ENCODE measurements around the gene CHAF1A. TPM values are rescaled to one million over a fixed set of nuclear protein-coding genes. Genes with fewer than 3 reads are reported as not detected.

The CHAF1A gene
- total RNA-seq, 4 donors from 2014 or later = 8.5 to 28.9 (median 11.1) TPM

DNA sequence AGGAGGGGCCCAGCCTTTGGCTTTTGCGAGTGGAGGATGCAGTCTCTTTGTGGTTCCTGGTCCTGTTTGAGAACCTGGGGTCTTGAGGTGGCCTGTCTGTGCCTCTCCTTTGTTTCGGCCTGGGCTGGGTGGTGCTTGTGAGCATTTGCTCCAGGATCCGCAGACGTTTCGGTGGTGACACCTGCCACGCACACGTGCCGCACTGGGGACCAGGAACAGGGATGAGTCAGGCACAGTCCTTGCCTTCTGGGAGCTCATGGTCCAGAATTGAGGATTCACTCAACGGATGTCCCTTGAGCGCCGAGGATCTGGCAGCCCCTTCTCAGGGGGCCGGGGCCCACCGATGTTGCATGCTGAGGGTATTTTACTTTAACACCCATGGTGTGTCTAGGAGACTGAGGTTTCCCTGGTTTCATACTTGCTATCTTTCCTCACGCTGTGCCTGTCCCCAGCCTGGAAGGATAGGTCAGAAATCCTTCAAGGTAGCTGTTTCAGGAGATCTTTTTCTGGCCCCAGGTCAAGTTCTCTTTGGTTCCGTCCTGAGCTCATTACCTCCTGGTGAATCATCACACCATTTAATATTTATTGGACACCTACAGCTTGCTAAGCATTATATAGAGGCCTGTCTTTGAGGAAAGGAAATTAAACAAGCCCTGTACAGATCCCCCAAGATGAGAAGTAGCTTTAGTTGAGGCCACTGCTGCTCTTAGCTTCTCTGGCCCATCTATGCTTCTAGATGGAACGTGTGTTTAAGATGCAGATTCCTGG is 74.8 kb downstream of the CHAF1A start:
- intact Hi-C loops (cut with DNase I; ENCODE audit: low total_unique reads) (no loop called here), in situ Hi-C loops (cut with MboI; ENCODE audit: low pct_ligation_motif_present in 1 of 4, low pct_unique_long_range_greater_than_20kb in 1 of 4, low sequenced_read_pairs in 3 of 4) (no loop called here)
- WGBS, 2 donors (ENCODE audit: low coverage in 1 of 2) = 80 to 89% methylated on average over 1 to 16 of the region's 16 CpGs
- Histone ChIP-seq H3K4me1 (peaks cover 7 to 24% (median 22%) of the 10 kb centered on the region in 4 donors), H3K27ac (no peak overlapping the region), H3K9me3 (no peaks in the 10 kb centered on the region), H3K27me3 (no peaks in the 10 kb centered on the region), H3K4me3 (no peak overlapping the region), H3K36me3 (peaks cover 0 to 3% (median 0%) of the 10 kb centered on the region in 4 donors)
- TF ChIP-seq POLR2AphosphoS5 (IDR thresholded peaks at IDR 0.05) = no peak
- TF ChIP-seq CTCF (IDR thresholded peaks at IDR 0.05) = no peak
- TF ChIP-seq POLR2A (IDR thresholded peaks at IDR 0.05) = no peak
- no peak for TF ChIP-seq EP300 (IDR thresholded peaks at IDR 0.05; ENCODE audit: low read depth)
- no peak for DNase-seq

DNA sequence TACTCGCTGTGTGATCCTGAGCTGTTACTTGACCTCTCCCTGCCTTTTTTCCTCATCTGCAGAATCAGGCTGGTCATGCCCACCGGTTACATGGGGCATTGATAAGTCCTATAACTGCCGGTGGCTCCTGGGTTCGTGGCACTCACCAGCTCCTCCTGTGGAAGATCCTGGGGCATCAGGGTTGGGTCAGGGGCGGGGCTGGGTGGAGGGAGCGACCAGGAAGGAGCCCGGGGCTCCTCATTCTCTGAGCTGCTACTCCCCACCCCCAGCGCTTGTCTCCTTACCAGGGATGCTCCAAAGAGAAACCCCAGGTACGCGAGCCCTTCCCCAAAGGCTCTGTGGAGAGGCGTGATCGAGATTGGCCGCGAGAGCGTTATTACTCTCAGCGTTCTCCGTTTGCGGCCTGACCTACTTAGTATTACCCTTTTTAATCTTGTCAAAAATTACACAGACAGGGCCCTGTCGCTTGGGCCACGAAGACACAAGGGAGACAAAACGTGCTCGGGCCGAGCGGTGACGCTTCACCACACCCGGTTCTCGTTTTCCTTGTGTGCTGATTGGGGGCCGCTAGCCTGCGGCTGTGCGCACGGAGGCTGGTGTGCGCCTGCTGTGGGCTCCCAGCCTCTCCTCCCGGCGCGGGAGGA is 80.4 kb downstream of the CHAF1A start:
- H3K36me3 ChIP-seq = peaks cover 0 to 5% (median 2%) of the 10 kb centered on the region in 4 donors
- in situ Hi-C loops (cut with MboI; ENCODE audit: low pct_ligation_motif_present in 1 of 4, low pct_unique_long_range_greater_than_20kb in 1 of 4, low sequenced_read_pairs in 3 of 4) = no loop called here
- no peaks in the 10 kb centered on the region for H3K4me1 ChIP-seq
- TF ChIP-seq POLR2AphosphoS5 (IDR thresholded peaks at IDR 0.05) (no peak), POLR2A (IDR thresholded peaks at IDR 0.05) (no peak), CTCF (IDR thresholded peaks at IDR 0.05) (no peak), EP300 (IDR thresholded peaks at IDR 0.05; ENCODE audit: low read depth) (no peak)
- no peak overlapping the region for H3K27ac ChIP-seq
- DNase-seq = no peak
- H3K4me3 ChIP-seq = no peak overlapping the region
- H3K27me3 ChIP-seq = no peaks in the 10 kb centered on the region
- H3K9me3 ChIP-seq = no peaks in the 10 kb centered on the region
- intact Hi-C loops (cut with DNase I; ENCODE audit: low total_unique reads) = no loop called here
- WGBS, 2 donors (ENCODE audit: low coverage in 1 of 2) = 96% methylated on average over 34 of the region's 35 CpGs; no CpG with 5 or more reads in 1 of the 2 donors

- Histone ChIP-seq H3K4me1 (no peaks in the 10 kb centered on the region), H3K4me3 (no peak overlapping the region), H3K27me3 (no peaks in the 10 kb centered on the region), H3K9me3 (no peaks in the 10 kb centered on the region), H3K27ac (no peak overlapping the region), H3K36me3 (peaks cover 0 to 6% (median 2%) of the 10 kb centered on the region in 4 donors)
- DNase-seq = no peak
- intact Hi-C loops (cut with DNase I; ENCODE audit: low total_unique reads) = no loop called here
- WGBS, 2 donors (ENCODE audit: low coverage in 1 of 2) = 93% methylated on average over 18 of the region's 19 CpGs; no CpG with 5 or more reads in 1 of the 2 donors
- TF ChIP-seq EP300 (IDR thresholded peaks at IDR 0.05; ENCODE audit: low read depth) (no peak), CTCF (IDR thresholded peaks at IDR 0.05) (no peak), POLR2A (IDR thresholded peaks at IDR 0.05) (no peak), POLR2AphosphoS5 (IDR thresholded peaks at IDR 0.05) (no peak)
- in situ Hi-C loops (cut with MboI; ENCODE audit: low pct_ligation_motif_present in 1 of 4, low pct_unique_long_range_greater_than_20kb in 1 of 4, low sequenced_read_pairs in 3 of 4) = no loop called here
These were observed 80.9 kb downstream of the CHAF1A start for GRCh38 chr19:4483385-4483784.

GRCh38 chr19:4487572-4487971 is 85.1 kb downstream of the CHAF1A start:
- intact Hi-C loops (cut with DNase I; ENCODE audit: low total_unique reads) (no loop called here), in situ Hi-C loops (cut with MboI; ENCODE audit: low pct_ligation_motif_present in 1 of 4, low pct_unique_long_range_greater_than_20kb in 1 of 4, low sequenced_read_pairs in 3 of 4) (no loop called here)
- Histone ChIP-seq H3K27ac (no peak overlapping the region), H3K9me3 (no peaks in the 10 kb centered on the region), H3K27me3 (no peaks in the 10 kb centered on the region), H3K36me3 (peaks cover 0 to 28% (median 8%) of the 10 kb centered on the region in 4 donors), H3K4me1 (no peaks in the 10 kb centered on the region), H3K4me3 (no peak overlapping the region)
- 70 to 87% methylated on average over 2 to 11 of the region's 11 CpGs for WGBS, 2 donors (ENCODE audit: low coverage in 1 of 2)
- DNase-seq = no peak
- TF ChIP-seq CTCF (IDR thresholded peaks at IDR 0.05) (no peak), EP300 (IDR thresholded peaks at IDR 0.05; ENCODE audit: low read depth) (no peak), POLR2A (IDR thresholded peaks at IDR 0.05) (no peak), POLR2AphosphoS5 (IDR thresholded peaks at IDR 0.05) (no peak)
